HG03108 (cell line): ENCODE data around the gene SIL1.

Experiments
- ATAC-seq: cut with Tn5 transposase; IDR thresholded peaks from one replicate; pipeline ENCODE4 v1.9.1; 2021; ENCODE audit warnings: moderate library complexity; ENCODE audit not compliant: unreplicated experiment

Gene SIL1

DNA sequence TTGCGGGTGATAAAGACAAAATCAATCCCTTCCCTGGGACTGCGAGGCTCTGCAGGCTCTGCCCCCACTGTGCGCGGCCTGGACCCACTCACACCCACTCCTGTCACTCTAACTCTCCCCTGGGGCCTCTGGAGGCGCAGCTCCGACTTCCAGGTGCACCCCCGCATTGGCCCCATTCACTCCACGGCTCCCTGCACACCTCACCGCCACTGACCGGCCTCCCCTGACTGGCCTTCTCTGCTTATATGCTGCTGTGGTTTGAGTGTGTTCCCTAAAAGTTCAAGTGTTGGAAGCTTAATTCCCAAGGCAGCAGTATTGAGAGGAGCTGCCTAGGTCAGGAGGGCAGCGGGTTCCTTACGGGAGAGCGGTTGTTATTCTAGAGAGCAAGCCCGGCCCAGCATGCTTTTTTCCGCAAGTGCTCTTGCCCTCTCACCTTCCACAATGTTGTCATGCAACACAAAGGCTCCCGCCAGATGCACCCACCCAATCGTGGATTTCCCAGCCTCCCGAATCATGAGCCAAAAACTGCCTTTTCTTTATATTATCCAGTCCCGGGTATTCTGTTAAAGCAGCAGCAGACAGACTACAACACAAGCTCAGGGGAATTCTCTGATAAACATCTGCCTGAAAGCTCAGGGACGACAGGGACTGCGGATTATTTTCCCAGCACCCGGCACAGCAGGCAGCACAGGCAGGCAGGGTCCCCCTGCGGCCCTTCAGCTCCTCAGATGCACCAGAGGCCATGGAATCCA lies 249.5 kb downstream of the SIL1 start:
- no peak for ATAC-seq

DNA sequence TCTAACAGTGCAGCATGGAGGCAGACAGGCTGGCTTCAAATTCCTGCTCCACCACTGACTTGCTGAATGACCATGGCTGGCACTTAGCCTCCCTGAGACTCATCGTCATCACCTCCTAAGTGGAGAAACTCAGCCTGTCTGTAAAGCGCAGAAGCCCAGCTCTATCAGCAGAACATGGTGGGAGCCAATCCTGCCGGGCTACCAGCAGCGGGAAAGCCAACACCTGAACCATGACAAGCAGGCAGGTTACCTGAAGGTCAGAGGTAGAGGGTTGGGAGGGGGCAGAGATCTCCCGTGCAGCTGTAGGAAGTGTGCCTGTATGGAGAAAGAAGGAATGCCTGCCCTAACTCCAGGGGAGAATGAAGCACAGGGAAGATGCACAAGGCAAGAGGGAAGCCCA lies 250.4 kb downstream of the SIL1 start:
- ATAC-seq: no peak

DNA sequence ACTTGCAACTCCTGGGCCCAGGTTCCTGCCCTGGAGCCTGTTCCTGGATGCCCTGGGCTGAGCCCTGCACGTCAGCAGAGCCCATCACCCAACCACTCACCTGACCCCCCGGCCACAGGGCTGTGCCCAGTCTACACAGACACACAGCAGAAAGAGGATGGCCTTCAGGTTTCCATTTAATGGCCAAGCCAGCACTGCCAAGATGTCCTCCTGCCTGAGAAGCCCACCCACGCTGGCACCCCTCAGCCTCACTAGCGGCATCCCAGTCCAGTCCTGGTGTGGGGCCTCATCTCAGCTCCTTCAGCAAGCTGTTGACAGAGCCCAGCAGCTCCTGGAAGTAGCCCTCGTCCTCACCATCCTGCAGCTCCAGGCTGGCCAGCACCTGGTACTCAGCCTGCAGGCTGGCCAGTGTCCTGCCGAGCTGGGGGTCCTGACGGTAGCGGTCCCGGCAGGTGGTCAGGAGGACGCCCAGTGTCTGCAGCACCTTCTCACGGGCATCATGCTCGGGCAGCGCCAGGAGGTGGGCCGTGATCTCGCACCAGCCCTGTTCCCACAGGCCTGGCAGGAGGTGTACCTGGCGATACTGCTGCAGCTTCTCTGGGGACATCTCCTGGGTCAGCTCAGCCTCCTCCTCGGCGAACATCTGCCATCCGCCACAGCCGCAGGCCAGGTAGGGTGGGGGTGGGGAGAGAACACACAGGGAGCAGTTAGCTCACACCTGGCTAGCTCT lies 251.2 kb downstream of the SIL1 start:
- no peak for ATAC-seq

DNA sequence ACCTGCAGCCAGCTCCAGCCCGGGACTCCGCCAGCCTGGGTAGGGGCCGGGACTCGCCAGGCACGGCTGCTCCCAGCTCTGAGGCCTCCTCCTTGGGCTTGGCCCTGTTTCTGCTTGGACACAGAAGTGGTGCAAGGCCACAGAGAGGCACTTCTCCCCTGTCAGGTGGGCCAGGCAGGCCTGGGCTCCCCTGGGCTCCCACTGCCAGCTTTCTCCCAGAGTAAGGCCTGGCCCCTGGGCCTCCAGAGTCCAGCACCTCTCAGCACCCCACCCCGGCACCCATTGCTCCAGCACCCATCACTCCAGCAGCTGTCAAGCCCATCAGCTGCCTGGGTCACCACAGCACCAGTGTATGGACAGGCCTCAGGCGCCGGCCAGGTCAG lies 251.9 kb downstream of the SIL1 start:
- no peak for ATAC-seq

DNA sequence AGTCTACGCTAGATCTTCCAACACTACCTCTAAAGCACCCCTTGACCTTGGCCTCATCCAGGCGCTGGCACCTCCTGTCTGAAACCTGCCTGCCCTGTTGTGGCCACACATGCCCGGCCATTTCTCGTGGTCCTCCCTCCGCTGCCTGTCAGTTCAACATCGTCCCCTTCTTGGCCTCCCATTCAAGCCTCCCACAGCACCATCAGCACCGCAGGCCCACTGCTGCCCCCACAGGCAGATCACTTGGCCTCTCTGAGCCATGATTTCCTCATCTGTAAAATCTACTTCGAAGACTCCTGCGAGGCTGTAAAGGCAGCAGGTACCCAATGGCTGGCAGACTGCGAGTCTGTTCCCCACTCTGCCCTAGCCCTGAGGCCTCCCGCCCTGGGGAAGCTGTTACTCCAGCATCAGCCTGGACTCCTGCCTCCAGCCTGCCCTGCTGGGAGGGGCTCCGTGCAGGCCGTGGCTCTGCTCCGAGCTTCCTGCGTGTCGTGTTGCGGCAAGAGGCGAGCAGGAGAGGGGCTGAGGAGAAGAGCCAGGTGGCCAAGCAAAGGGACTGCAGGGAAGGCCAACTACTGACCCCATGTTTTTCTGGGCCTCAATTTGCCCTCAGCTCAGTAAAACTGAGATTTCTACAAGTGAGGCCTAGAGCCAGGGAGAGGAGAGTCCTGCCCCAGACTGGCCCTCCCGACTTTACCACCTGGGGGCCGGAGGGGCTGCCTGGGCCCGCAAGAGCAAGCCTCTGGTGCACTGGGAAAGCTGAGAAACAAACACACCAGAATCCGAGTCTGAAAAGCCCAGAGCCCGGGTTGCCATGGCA lies 252.5 kb downstream of the SIL1 start:
- no peak for ATAC-seq

DNA sequence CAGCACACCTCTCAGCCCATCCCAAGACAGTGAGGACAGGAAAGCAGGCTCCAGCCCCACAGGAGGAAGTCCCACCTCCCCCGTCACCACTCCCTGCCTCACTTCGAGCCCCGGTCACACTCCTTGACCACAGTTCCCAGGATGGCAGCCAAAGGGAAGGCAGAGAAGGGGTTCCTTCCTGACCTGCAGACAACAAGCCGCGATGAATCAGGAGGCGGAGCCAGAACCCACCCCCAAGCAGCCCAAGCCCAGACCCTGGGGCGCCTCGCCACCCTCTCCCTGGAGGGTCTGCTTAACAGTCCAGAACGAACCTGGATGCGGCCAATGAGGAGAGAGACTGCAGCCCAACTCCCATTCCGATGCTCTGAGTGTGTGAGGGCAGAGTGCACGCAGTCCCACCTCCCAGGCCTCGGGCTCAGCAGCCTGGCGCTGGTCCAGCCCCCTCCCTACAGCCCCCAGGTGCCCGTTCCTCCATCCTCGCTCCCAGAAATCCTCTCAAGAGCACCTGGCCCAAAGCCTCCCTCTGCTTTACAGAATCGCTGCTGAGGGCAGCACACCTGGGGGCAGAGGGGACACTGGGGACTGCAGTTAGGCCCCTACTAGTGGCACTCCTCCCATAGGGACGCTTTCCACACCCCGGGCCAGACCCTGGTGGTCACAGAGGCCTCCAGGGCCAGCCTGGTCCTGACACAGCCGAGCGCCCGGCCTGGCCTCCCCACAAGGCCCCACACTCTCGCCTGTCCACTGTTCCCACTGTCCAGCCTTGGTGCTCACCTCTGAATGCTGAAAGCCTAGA lies 253.4 kb downstream of the SIL1 start:
- no peak for ATAC-seq

DNA sequence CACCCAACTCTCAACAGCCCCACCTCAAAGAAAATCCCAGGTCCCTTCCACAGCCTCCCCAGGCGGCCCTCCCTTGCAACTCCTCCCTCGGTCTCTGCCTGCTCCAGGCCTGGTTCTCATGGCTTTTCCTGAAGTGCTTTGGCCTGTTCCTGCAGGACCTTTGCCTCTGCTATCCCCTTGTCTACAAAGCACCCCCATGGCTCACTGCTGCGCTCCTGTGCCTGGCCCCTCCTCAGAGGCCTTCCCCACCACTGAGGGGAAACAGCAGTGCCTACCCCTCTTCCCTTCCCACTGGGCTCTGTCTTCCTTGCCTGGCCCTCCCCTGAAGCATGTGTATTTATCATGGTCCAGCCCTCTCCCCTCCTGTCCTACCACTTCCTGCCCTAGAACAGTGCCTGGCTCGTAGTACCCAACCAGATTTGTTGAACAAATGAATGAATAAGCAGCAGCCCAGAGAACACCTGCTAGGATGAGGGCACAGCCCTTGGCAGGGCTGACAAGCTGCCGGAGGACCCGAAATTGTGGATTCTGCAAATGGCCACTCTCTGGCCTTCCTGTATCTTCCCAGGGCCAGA lies 254.5 kb downstream of the SIL1 start:
- no peak for ATAC-seq

DNA sequence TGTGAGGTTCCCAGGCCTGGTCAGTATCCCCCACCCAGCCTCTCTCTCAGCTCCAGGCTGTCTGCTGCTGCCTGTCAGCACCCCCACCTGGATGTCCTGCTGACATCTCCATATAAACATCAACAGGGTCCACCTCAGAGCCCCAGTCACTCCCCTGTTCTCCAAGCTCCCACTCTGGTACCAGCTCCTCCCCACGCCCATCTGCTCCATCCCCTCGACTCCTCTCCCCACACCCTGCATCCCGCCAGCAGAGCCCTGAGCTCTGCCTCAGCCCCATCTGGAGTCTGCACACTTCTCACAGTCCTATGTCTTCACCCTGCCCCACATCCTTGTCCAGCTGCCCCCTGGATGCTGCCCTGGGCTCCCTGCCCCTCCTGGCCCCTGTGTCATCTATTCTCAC lies 255.3 kb downstream of the SIL1 start:
- ATAC-seq: no peak

DNA sequence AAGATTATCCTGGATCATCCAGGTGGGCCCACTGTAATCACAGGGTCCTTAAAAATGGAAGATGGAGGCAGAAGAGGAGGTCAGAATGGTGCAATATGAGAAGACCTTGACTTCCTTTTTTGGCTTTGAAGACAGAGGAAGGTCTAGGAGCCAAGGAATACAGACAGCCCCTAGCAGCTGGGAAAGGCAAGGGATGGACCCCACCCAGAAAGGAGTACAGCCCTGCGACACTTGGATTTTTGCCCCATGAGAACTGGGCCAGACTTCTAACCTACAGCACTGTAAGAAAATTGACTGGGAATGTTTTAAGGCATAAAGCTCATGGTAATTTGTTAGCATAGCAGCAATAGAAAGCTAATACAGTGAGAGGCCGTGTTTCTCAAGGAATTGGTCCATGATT lies 256.1 kb downstream of the SIL1 start:
- ATAC-seq: no peak

DNA sequence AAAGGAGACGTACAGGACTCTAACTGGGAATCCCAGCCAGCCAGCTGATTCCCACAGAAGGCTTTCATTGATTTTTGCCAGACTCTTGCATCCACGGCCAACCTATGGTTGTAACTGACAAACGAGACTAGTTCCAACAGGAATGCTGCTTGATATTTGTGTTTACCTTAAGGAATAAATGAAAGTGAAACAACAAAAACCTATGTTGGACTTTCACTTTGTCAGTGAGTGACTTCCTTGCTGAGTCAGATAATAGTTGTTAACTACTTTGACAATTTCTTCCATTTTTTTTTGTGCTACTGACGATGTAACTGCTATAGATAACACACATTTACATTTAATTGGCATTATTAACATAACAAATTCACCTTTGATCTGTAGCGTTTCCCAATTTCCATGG lies 259.6 kb downstream of the SIL1 start:
- ATAC-seq: no peak

DNA sequence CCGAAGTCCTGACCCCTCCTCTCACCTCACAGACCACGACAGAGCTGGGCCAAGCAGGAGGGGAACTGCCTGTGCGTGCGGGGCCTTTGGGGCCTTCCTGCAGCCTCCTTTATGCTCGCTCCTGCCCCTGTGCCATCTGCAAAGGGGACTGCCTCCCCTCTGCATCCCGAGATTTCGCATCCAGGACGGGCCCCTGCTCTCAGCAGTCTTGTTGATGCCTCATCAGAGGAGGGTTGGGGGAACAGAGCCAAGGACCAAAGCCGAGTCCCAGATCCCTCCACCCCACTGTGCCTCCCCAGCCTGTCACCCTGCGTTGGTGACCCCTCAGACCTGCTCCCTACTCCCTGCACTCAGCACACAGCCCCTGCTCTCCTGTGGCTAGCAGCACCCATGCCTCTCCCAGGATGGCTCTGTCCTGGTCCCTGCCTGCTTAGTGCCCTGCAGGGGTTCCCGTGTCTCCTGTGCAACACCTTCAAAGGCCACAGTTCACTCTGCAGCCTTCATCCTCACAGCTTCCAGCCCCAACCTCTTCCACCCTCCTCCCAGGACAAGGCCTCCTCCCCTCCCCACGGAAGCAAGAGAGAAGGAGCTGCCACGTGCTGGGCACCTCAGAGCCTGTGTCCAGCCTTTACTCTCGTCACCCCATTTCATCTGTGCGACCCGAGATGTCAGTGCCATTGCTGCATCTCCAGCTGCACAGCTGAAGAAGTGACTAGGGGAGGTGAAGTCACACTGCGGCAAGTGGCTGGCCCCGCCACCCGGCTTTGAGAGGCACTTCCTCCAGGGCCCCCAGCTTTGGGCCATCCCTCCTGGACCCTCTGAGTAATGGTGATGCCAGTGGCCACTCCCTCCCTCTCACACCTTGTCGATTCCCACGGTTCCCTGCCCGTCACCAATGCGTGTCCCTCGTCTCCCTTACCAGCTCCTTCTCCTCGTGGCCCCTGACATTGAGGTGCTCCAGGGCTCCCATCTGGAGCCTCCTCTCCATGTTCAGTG lies 260.5 kb downstream of the SIL1 start:
- ATAC-seq: no peak

DNA sequence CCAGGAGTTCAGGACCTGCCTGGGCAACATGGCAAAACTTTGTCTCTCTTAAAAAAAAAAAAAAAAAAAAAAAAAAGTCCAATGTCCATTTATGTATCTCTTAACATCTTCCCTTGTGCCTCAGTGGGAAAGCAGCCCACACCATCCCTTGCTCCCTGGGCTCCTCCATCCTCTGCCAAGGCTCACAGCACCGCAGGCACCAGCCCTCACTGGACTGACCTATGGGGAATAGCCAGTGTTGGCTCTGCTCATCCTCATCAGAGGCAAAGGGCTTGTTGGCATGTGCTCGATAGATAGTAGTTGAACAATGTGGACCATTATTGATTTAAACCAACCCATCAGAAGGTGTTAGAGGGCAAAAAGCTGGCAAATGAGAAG lies 261.2 kb downstream of the SIL1 start:
- no peak for ATAC-seq

DNA sequence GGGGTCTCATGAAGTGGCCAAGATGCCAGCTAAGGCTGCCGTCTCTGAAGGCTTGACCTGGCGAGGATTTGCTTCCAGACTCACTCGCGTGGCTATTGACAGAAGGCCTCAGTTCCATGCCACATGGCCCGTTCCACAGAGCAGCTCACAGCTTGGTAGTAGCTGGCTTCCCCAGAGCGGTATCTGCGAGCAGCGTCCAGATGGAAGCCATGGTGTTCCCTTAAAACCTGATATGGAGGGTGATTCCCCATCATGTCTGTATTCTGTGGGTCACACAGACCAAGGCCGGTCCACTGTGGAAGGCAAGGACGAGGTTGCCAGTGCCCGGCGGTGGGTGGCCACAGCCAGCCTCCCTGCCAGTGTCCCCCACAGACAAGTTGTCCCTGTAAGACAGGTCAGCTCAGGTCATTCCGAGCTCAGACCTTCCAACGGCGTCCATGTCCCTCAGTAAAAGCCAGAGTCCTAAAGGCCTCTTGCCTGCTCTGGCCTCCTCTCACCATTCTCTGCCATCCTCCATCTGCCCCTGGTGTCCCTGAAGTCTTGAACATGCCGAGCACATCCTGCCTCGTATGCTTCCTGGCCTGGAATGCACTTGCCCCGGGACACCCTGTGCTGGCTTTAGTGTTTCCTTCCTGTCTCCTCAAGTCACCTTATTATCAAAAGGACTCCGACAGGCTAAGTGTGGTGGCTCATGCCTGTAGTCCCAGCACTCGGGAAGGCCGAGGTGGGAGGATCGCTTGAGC lies 261.8 kb downstream of the SIL1 start:
- no peak for ATAC-seq

DNA sequence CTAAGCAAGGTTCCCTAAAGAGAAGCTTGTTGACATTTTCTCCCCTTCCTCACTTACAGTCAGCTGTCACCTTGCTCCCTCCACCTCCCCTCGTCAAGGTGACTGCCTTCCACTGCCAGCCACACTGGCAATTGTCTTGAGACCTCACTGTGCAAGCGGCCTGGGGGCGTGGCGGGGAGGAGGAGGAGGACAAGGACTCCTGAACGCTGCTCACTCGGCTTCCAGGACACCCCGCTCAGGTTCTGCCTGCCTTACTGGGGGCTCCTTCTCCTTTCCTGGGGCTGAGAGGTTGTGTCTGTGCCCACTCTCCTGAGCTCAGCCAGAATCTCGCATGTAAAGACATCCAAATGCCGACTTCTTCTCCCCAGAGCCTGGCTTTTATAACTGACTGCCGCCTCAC lies 262.7 kb downstream of the SIL1 start:
- ATAC-seq: no peak

DNA sequence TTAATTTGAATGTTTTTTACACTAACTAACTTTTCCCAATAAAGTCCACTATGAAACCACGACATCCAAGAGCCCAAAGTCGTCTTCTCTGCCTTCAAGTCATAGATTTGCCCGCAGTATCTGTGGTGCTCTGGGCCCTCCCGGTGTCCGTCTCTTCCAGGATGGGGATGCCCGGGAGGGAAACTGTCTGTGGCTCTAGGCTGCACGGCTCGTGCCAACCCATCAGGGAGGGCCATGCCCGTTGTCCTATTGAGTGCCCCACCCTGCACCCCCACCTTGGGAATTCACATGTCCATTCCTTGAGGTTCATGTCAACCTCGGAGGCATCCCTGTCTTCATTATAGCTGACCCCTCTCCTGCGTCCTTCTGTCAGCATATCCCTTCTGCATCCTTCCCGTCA lies 263.2 kb downstream of the SIL1 start:
- ATAC-seq: no peak

DNA sequence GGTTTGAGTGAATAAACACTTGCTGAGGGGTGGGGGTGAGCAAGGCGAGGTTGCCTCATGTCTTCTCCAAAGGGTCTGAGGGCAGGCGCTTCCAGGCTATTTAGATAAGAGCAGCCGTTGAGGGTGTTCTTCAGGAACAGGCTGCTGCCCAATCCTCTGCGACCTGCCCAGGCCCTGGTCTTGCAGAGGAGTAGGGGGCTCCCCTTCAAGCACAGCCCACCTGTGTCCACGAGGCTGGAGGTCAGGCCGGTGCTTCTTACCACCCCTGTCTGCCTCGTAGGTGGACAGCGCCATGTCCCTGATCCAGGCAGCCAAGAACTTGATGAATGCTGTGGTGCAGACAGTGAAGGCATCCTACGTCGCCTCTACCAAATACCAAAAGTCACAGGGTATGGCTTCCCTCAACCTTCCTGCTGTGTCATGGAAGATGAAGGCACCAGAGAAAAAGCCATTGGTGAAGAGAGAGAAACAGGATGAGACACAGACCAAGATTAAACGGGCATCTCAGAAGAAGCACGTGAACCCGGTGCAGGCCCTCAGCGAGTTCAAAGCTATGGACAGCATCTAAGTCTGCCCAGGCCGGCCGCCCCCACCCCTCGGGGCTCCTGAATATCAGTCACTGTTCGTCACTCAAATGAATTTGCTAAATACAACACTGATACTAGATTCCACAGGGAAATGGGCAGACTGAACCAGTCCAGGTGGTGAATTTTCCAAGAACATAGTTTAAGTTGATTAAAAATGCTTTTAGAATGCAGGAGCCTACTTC lies 264.5 kb downstream of the SIL1 start:
- ATAC-seq: no peak

DNA sequence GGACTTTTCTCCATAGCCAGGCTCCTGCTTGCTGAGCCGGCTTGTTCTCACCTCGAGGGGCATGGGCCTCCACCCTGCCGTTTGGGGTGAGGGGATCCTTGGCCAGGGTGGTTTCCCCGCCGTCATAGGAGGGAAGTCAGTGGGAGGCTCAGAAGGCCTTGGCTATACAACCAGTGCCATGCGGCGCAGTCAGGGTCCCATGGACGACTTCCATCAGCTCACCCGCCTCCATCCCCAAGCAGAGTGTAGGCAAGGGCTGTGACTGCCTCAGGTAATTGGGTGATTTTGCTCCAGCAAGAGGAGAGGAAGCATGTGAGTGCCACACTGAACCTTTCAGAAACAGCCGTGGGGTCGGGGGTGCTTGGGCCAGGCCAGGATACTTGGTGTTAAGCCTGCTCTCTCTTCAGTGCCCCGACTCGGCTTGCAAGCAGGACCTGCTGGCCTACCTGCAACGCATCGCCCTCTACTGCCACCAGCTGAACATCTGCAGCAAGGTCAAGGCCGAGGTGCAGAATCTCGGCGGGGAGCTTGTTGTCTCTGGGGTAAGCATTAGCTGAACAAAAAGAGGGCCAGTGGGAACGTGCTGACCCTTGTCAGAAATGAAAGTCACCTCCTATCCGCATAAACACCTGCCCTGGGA lies 265.9 kb downstream of the SIL1 start:
- no peak for ATAC-seq
